Right lobe of liver (tissue), 4 donors: ENCODE results near the gene CASZ1.

ENCODE experiments used
- POLR2A ChIP-seq: fragments of 450-650 bp; IDR thresholded peaks from one replicate; pipeline ENCODE4 v1.6.1; 2017; ENCODE audit warnings: antibody characterized with exemption, mild to moderate bottlenecking
- TF ChIP-seq, protein P1 (sequence below), 4 donors: fragments of 200-600 bp in 3 of 4; fragments of 450-650 bp in 1 of 4; IDR thresholded peaks; one replicate each; pipeline versions ENCODE4 v1.5.1 to v1.8.0; 2016 to 2022; ENCODE audit warnings: antibody characterized with exemption in 4 of 4, mild to moderate bottlenecking in 2 of 4
- donor health status: DM: no; HTN: no; CAD: no.
- donor health status: DM: no; HTN: no; CAD: no.
- donor health status: DM: no; HTN: yes; CAD: no.

DNA sequence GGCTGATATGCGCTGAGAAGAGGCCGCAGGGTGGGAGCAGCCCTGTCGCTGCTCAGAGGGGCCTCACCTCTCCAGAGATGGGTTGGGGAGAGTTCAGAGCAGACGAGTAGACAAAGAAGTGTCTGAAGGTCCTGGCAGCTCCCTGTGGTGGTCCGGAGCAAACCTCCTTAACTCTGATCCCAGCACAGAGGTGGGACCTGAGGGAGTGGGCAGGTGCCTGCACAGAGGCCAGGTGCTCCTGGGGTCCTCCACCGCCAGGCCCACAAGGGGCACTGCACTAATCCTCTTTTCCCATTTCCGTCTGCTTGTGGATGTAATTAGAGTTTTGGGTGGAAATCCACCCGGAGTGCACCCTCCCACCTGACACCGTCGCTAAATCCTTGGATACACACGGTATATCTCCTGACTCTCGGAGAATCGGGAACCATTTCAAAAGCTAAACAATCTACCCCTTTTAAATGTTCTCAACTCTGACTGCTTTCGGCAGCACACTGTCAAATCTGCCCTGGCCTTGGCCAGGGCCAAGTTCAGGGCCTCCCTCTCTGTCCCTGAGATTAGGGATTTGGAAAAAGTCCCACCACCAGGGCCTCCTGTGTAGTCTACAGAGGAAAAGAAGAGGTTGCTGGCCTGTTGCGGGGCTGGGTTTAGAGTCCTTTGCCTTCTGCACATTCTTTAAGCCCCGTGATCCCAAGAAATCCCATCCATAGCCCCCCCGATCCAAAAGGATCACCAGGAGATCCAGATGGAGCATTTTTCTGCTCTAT, 22.4 kb downstream of the CASZ1 start:
- TF ChIP-seq POLR2A, result no peak
- TF ChIP-seq, protein P1, sequence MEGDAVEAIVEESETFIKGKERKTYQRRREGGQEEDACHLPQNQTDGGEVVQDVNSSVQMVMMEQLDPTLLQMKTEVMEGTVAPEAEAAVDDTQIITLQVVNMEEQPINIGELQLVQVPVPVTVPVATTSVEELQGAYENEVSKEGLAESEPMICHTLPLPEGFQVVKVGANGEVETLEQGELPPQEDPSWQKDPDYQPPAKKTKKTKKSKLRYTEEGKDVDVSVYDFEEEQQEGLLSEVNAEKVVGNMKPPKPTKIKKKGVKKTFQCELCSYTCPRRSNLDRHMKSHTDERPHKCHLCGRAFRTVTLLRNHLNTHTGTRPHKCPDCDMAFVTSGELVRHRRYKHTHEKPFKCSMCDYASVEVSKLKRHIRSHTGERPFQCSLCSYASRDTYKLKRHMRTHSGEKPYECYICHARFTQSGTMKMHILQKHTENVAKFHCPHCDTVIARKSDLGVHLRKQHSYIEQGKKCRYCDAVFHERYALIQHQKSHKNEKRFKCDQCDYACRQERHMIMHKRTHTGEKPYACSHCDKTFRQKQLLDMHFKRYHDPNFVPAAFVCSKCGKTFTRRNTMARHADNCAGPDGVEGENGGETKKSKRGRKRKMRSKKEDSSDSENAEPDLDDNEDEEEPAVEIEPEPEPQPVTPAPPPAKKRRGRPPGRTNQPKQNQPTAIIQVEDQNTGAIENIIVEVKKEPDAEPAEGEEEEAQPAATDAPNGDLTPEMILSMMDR (IDR thresholded peaks at IDR 0.05), result no peak
